GM18519 (cell line): ENCODE data around the gene WIPI1.

ENCODE experiments used
- ATAC-seq: cut with Tn5 transposase; IDR thresholded peaks from one replicate; pipeline ENCODE4 v1.9.1; 2021; ENCODE audit warnings: mild to moderate bottlenecking, moderate library complexity; ENCODE audit not compliant: unreplicated experiment, low FRiP score

The WIPI1 gene

DNA sequence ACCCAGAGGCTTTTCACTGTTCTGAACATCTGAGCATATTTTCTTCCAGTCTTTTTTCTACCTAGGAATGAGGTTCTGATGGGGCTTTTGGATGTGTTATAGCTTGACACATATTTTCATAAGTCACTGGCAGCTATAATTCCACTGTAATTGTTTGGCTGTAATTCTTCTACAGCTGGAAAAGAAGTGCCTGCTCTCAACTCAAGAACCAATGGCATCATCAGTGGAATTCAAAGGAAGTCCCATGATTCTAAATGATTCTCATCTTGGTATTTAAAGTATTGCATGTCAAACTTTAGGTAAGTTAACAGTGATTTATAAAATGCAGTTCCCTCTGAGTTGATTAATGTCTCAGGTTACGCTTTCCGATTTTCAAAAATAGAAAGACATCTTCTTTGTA lies 16.8 kb downstream of the WIPI1 start:
- no peak for ATAC-seq

- no peak for ATAC-seq
Observed at GRCh38 chr17:68439656-68440290, 17.5 kb downstream of the WIPI1 start.

DNA sequence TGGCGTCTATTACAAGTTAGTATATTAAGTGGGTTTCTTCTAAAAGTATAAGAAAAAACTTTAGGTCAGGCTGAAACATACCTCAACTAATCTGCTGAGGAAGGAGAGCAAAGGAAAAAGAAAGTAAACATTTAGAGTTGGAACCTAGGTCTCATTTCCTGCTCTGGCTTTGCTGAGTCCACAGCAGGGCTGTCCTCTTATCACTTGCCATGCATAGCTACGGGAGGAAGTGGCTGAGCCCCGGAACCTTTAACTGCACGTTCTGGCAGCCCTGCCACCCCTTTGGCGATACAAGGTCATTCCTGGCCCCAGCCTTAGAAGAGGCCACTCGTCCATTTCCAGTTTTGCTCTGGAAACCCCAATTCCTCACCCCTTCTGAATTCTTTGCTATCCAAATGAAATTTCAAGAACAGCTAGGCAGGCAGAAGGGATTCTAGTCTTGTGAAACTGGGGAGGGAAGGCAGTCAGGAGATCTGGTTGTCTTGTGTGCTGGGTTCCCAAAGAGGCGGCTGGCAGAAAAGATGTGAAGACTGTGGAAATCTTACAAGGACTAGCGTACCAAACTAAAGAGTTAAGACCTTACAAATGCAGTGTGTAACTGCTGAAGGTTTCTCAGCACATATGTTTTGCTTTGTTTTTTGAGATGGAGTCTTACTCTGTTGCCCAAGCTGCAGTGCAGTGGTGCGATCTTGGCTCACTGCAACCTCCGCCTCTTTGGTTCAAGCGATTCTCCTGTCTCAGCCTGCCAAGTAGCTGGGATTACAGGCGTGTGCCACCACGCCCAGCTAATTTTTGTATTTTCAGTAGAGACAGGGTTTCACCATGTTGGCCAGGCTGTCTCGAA lies 19.1 kb downstream of the WIPI1 start:
- ATAC-seq: peak; percentile 50

- no peak for ATAC-seq
Observed at GRCh38 chr17:68435876-68436842, 21.1 kb downstream of the WIPI1 start.

- no peak for ATAC-seq
Observed at GRCh38 chr17:68435361-68435760, 21.9 kb downstream of the WIPI1 start.

DNA sequence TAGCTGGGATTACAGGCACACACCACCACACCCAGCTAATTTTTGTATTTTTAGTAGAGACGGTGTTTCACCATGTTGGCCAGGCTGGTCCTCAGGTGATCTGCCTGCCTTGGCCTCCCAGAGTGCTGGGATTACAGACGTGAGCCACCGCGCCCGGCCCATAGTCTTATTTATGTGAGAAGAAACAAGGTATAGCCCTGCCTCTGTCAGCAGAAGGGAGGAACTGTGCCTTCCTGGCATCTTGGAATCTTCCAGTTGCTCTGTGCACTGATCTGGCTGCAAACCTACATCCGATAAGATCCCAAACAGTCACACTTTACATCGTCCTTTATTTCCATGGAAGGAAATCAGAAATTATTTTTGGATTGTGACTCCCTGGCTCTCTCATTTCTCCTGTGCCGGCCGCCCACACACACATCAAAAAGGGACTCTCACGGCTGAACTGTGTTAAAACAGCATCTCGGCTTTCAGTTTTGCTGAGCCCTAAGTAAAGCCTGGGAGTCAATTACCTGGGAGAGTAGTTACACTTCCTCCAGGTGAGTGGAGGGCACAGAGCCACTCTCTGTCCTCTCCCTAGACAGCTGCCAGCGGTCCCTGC lies 23.3 kb downstream of the WIPI1 start:
- no peak for ATAC-seq

- ATAC-seq: no peak
Observed at GRCh38 chr17:68433211-68433610, 24.1 kb downstream of the WIPI1 start.

- no peak for ATAC-seq
Observed at GRCh38 chr17:68432086-68432864, 25.0 kb downstream of the WIPI1 start.

DNA sequence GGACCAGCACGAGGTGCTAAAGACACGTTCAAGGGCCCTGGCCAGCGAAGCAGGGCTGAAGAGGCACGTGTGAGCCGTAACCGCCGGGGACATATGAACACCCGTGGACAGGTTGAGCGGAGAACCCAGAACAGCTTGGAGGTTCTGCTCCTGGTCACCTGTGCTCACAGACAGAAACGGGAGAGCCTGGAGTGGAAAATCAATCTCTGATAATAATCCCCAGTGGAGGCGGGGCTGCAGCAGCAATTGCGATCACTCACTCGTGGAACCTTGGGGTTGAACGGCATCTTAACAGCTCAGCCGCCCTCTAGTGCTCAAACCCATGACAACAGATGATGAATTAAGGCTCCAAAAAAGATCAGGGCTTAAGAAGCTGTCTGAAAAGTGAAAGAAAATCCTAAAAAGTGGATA lies 25.6 kb downstream of the WIPI1 start:
- no peak for ATAC-seq

DNA sequence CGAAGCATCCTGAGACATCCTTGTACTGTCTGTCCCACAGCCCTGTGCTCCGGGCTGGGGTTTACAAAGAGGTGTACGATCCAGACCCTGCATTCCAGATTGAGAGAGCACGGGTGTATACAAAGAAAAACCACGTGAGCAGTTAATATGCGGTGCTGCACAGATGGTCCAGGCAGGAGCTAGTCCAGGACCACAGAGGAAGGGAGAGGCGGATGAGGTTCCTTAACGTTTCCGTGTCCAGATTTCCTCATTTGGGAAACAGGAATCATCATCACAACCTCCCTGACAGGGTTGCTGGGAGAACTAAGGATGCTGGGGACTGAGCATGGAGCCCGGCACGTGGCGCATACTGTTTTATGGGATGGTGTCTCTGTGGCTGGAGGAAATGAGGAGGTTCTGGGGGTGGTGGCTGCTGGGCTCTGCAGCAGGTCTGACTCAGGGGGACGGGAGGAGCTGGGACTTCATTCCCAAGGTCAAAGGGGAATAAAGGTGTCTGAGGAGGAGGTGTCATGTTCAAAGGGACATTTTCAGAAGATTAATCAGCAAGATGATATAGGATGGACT lies 26.2 kb downstream of the WIPI1 start:
- no peak for ATAC-seq

DNA sequence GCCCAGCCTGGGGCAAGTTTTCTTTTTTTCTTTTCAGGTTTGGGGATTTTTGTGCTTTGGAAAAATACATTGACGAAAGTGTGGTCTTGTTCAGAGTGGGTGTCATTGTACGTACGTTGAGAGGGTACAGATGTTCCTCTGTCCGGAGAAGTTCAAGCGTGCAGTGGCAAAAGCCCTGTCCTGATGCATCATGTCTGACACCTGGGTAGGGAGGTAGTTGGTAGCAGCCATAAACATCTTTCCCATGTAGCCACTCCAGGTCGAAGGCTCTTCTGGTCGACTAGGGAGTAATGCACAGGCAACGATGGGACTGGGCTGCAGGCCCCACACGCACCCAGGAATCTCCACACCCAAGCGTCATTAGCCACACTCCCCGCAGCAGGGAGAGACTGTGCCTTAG lies 27.4 kb downstream of the WIPI1 start:
- no peak for ATAC-seq

DNA sequence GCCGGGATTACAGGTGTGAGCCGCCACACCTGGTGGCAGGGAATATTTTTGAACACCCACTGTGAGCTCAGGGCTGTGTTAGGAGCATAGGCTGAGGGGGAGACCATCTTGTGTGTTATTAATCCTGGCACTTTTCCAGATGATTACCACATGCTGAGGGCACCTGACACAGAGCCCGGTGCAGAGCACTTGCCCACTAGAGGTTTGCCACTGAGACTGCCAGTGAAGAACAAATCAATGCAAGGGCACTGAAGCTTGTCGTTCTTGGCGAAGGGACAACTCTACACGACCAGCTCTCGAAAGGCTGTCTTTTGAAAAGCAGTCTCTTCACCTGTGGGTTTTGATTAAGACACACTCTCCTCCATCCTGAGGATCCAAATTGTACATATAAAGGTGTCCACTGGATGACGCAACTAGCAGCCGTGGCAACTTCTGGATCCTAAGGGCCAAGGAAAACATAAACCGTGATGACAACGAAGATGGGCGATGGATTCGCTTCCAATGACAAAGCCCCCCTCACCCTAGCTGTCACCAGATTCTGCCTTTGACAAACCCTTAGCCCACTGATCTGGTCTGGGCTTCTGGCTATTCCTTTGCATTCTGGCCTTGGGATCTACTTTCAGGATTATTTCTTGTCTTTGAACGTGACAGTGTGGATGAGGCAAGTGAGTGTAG lies 28.7 kb downstream of the WIPI1 start:
- ATAC-seq: no peak

GRCh38 chr17:68427575-68427974 lies 29.7 kb downstream of the WIPI1 start:
- ATAC-seq: no peak

GRCh38 chr17:68425979-68426378 lies 31.3 kb downstream of the WIPI1 start:
- no peak for ATAC-seq

- no peak for ATAC-seq
Observed at GRCh38 chr17:68424861-68425260, 32.4 kb downstream of the WIPI1 start.

DNA sequence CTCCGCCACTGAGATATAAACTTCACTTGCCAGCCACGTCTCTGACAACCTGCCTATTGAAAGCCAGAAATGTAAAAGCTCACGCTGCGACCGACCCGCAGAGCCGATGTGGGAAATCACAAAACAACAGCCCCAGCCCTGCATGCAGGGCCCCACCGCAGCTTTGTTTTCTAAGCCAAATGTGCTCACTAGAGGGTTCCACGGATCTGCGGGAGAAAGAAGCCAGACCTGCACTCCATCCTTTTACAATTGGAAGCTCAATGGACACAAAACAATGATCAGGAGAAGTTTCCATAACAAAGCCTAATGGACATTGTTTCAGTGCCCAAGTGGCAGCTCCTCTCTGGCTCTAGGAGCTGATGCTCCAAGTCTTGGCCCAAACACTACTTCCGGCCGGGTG lies 33.1 kb downstream of the WIPI1 start:
- ATAC-seq: no peak

GRCh38 chr17:68423251-68423650 lies 34.0 kb downstream of the WIPI1 start:
- no peak for ATAC-seq

GRCh38 chr17:68422821-68423220 lies 34.5 kb downstream of the WIPI1 start:
- ATAC-seq: no peak

DNA sequence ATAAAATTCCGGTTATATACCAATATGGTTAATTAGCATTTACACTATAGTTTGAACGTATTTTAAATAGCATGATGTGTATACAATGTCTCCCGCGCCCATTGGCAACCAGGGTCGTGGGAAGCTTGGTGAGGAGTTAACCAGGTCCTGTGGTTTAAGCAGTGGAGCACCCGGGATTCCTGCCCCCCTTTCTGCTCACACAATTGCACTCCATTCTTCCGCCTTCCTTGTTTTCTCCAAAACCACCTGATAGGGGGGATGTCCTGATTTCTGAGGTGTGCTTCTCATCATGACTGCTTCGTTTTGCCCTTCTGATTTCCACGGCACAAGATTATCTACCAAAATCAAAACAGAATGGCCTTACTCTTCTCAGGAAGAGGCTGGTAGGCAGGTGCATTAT lies 35.8 kb downstream of the WIPI1 start:
- ATAC-seq: no peak
